PC-3 (cell line): ENCODE measurements around the gene ATXN7L1. TPM values are rescaled to one million over a fixed set of nuclear protein-coding genes. Genes with fewer than 3 reads are reported as not detected.

Experiments
- ATAC-seq: fragments of 200-7000 bp; cut with Tn5 transposase; 2 replicates; pipeline ENCODE4 v1.9.1; 2020; ENCODE audit warnings: mild to moderate bottlenecking, moderate library complexity
- BruUV-seq: library from RNA; stranded (reverse); fragments of 400-500 nt; replicated peaks from 2 replicates; lab custom pipeline; 2021; lab: Mats Ljungman, UMichigan
- CTCF ChIA-PET: fragments of 300-600 bp; sonication (Branson Sonifier 250); formaldehyde crosslinking; loops from one replicate; lab custom pipeline; 2022; ENCODE audit warnings: antibody characterized with exemption; lab: Charles Lee
- POLR2A ChIA-PET: fragments of 300-600 bp; sonication (Branson Sonifier 250); formaldehyde crosslinking; loops from one replicate; lab custom pipeline; 2022; ENCODE audit warnings: antibody characterized with exemption; ENCODE audit not compliant: unreplicated experiment; lab: Charles Lee
- DNase-seq: peaks from one replicate; pipeline ENCODE4 v3.0.0-alpha.2; 2015
- H2AFZ ChIP-seq: fragments of 300-600 bp; sonication (generic); 2 replicates; pipeline ENCODE4 v1.6.0; 2016; ENCODE audit warnings: antibody characterized with exemption, low read length
- H3F3A ChIP-seq: fragments of 300-600 bp; sonication (generic); one replicate; pipeline ENCODE4 v1.6.0; 2017; ENCODE audit warnings: antibody characterized with exemption, low read length, control low read depth, mild to moderate bottlenecking; ENCODE audit not compliant: unreplicated experiment
- H3K27ac ChIP-seq: fragments of 300-600 bp; sonication (generic); 2 replicates; pipeline ENCODE4 v1.5.1; 2016; ENCODE audit warnings: mild to moderate bottlenecking, low read length
- H3K27me3 ChIP-seq: fragments of 300-600 bp; sonication (generic); 2 replicates; pipeline ENCODE4 v1.6.1; 2016; ENCODE audit warnings: low read length, mixed read lengths
- H3K36me3 ChIP-seq: fragments of 300-600 bp; sonication (generic); 2 replicates; pipeline ENCODE4 v1.6.1; 2016; ENCODE audit warnings: low read depth, mixed run types, low read length, mixed read lengths
- H3K4me1 ChIP-seq: fragments of 300-600 bp; sonication (generic); 2 replicates; pipeline ENCODE4 v1.5.1; 2016; ENCODE audit warnings: low read length; ENCODE audit not compliant: insufficient read depth
- H3K4me2 ChIP-seq: fragments of 300-600 bp; sonication (generic); 2 replicates; pipeline ENCODE4 v1.6.0; 2016; ENCODE audit warnings: low read length
- H3K4me3 ChIP-seq: fragments of 300-600 bp; sonication (generic); 2 replicates; pipeline ENCODE4 v1.5.1; 2016; ENCODE audit warnings: mild to moderate bottlenecking, low read length, mixed read lengths
- H3K79me2 ChIP-seq: fragments of 300-600 bp; sonication (generic); 2 replicates; pipeline ENCODE4 v1.6.1; 2017; ENCODE audit warnings: low read length, mixed read lengths
- H3K9ac ChIP-seq: fragments of 300-600 bp; sonication (generic); 2 replicates; pipeline ENCODE4 v1.6.0; 2016; ENCODE audit warnings: mild to moderate bottlenecking, low read length
- H3K9me2 ChIP-seq: fragments of 300-600 bp; sonication (generic); replicated peaks from 2 replicates; pipeline ENCODE4 v1.6.1; 2016; ENCODE audit warnings: mixed run types, low read length, mixed read lengths
- H3K9me3 ChIP-seq: fragments of 300-600 bp; sonication (generic); 2 replicates; pipeline ENCODE4 v1.6.1; 2016; ENCODE audit warnings: low read length, mixed read lengths
- H4K20me1 ChIP-seq: fragments of 300-600 bp; sonication (generic); 2 replicates; pipeline ENCODE4 v1.6.1; 2016; ENCODE audit warnings: low read length, mixed read lengths
- CTCF ChIP-seq: fragments of 300-600 bp; sonication (generic); conservative IDR thresholded peaks from 2 replicates; pipeline ENCODE4 v1.5.1; 2017; ENCODE audit warnings: antibody characterized with exemption, low read depth, mild to moderate bottlenecking, low read length
- EZH2 ChIP-seq: fragments of 300-600 bp; sonication (generic); IDR thresholded peaks from one replicate; pipeline ENCODE4 v1.6.1; 2017; ENCODE audit warnings: antibody characterized with exemption, mild to moderate bottlenecking, low read length; ENCODE audit not compliant: unreplicated experiment
- EZH2phosphoT487 ChIP-seq: fragments of 300-600 bp; sonication (generic); IDR thresholded peaks from 2 replicates; pipeline ENCODE4 v1.6.1; 2018; ENCODE audit warnings: mild to moderate bottlenecking, antibody characterized with exemption, low read length, borderline replicate concordance
- intact Hi-C: fragments of 100-400 bp; cut with micrococcal nuclease; formaldehyde crosslinking; loops from 2 replicates; pipeline ENCODE4 v1.9.0; 2023
- total RNA-seq: library from RNA; depleted of rRNA; stranded (reverse); fragments of >200 nt; gene quantifications from 2 replicates; pipeline ENCODE4 v1.2.3, GENCODE V29; 2014

ATXN7L1 gene
- total RNA-seq, 1 experiment from 2014 or later = 16.0 TPM

GRCh38 chr7:105862770-105863169 lies 13.6 kb downstream of the ATXN7L1 start:
- TF ChIP-seq CTCF = no peak

GRCh38 chr7:105862276-105862675 lies 14.1 kb downstream of the ATXN7L1 start:
- DNase-seq (no peak), ATAC-seq (no peak)
- H3K36me3 ChIP-seq = no peaks in the 10 kb centered on the region
- no peaks in the 10 kb centered on the region for H3F3A ChIP-seq
- no peak overlapping the region for H3K27ac ChIP-seq
- TF ChIP-seq CTCF (no peak), EZH2 (no peak), EZH2phosphoT487 (no peak)
- no peaks in the 10 kb centered on the region for H3K9me3 ChIP-seq
- no peaks in the 10 kb centered on the region for H3K4me1 ChIP-seq
- H2AFZ ChIP-seq = no peak overlapping the region
- no peaks in the 10 kb centered on the region for H4K20me1 ChIP-seq
- H3K9ac ChIP-seq = no peak overlapping the region
- H3K4me3 ChIP-seq = no peak overlapping the region
- intact Hi-C loops = no loop called here
- H3K9me2 ChIP-seq = no peaks in the 10 kb centered on the region
- no peaks in the 10 kb centered on the region for H3K27me3 ChIP-seq
- no TSS peak for BruUV-seq
- no peaks in the 10 kb centered on the region for H3K79me2 ChIP-seq
- POLR2A ChIA-PET = no interaction called here
- CTCF ChIA-PET = no interaction called here
- no peak overlapping the region for H3K4me2 ChIP-seq

More at GRCh38 chr7:105862770-105863169, 13.6 kb downstream of the ATXN7L1 start:
- ChIA-PET POLR2A (no interaction called here), CTCF (no interaction called here)
- no peaks in the 10 kb centered on the region for H3K4me1 ChIP-seq
- no peak overlapping the region for H2AFZ ChIP-seq
- intact Hi-C loops = no loop called here
- no peaks in the 10 kb centered on the region for H3K79me2 ChIP-seq
- ATAC-seq (no peak), DNase-seq (no peak)
- no peaks in the 10 kb centered on the region for H3K36me3 ChIP-seq
- no peak overlapping the region for H3K4me2 ChIP-seq
- no peak overlapping the region for H3K9ac ChIP-seq
- no TSS peak for BruUV-seq
- no peaks in the 10 kb centered on the region for H4K20me1 ChIP-seq
- H3K4me3 ChIP-seq = no peak overlapping the region
- H3F3A ChIP-seq = no peaks in the 10 kb centered on the region
- no peaks in the 10 kb centered on the region for H3K27me3 ChIP-seq
- H3K27ac ChIP-seq = no peak overlapping the region
- no peaks in the 10 kb centered on the region for H3K9me3 ChIP-seq
- no peaks in the 10 kb centered on the region for H3K9me2 ChIP-seq

- intact Hi-C loops = no loop called here
- TF ChIP-seq EZH2 = no peak
- Histone ChIP-seq H3K9me3 (no peaks in the 10 kb centered on the region), H3K36me3 (no peaks in the 10 kb centered on the region), H2AFZ (no peak overlapping the region), H3K4me2 (no peak overlapping the region), H3K27ac (no peak overlapping the region), H3K9me2 (no peaks in the 10 kb centered on the region), H3K4me1 (no peaks in the 10 kb centered on the region), H3K4me3 (no peak overlapping the region), H3K79me2 (no peaks in the 10 kb centered on the region), H4K20me1 (no peaks in the 10 kb centered on the region), H3K27me3 (no peaks in the 10 kb centered on the region), H3K9ac (no peak overlapping the region), H3F3A (no peaks in the 10 kb centered on the region)
- DNase-seq = no peak
- no TSS peak for BruUV-seq
- ChIA-PET POLR2A (interaction anchor here (0.5 kb wide), 1 partner anchor 56 kb away, joined by 4 read pairs; no protein-coding TSS in a partner anchor), CTCF (no interaction called here)
- no peak for ATAC-seq
Measured at GRCh38 chr7:105861224-105861623, 15.2 kb downstream of the ATXN7L1 start.
